Fibroblast of skin of left quadriceps (primary cell): ENCODE results near the gene DKK3.

Experiments used
- DNase-seq, 2 experiments: peaks; one replicate each; pipeline ENCODE4 v3.0.0-alpha.2; 2013; ENCODE audit warnings: low read depth in 2 of 2

Gene DKK3

GRCh38 chr11:11944444-11944843 lies 64.0 kb downstream of the DKK3 start:
- no peak for DNase-seq

GRCh38 chr11:11942668-11943067 lies 65.8 kb downstream of the DKK3 start:
- DNase-seq: no peak

- DNase-seq: no peak
Observed at GRCh38 chr11:11940551-11940950, 67.9 kb downstream of the DKK3 start.

GRCh38 chr11:11937957-11938356 lies 70.5 kb downstream of the DKK3 start:
- DNase-seq: no peak

GRCh38 chr11:11937433-11937832 lies 71.0 kb downstream of the DKK3 start:
- DNase-seq: no peak

GRCh38 chr11:11935536-11935935 lies 72.9 kb downstream of the DKK3 start:
- no peak for DNase-seq

GRCh38 chr11:11931461-11932055 lies 76.9 kb downstream of the DKK3 start:
- DNase-seq: peak; percentile 49 to 55

- DNase-seq: no peak
Observed at GRCh38 chr11:11929920-11930319, 78.5 kb downstream of the DKK3 start.

GRCh38 chr11:11923828-11924227 lies 84.6 kb downstream of the DKK3 start:
- DNase-seq: no peak

GRCh38 chr11:11916981-11917399 lies 91.4 kb downstream of the DKK3 start:
- peak; percentile 60 to 61 for DNase-seq

GRCh38 chr11:11915625-11916024 lies 92.8 kb downstream of the DKK3 start:
- DNase-seq: no peak

GRCh38 chr11:11913395-11913794 lies 95.0 kb downstream of the DKK3 start:
- DNase-seq: no peak
